ENCODE measurements around the gene ZNF488. TPM values are rescaled to one million over a fixed set of nuclear protein-coding genes. Genes with fewer than 3 reads are reported as not detected.

The ZNF488 gene
- total and polyA plus RNA-seq, 2 donors (not counting 1 experiment from before 2014, with no cell fraction given), result 0.07 TPM; not detected in 1

GRCh38 chr10:47409171-47409865 is 25.2 kb upstream of the ZNF488 start:
- no peaks in the 10 kb centered on the region for H3K4me1 ChIP-seq (ENCODE audit: control insufficient read depth, extremely low read depth, insufficient read depth, low read length)
- no peak overlapping the region for H2AFZ ChIP-seq (ENCODE audit: low read length)
- H3K9ac ChIP-seq (ENCODE audit: insufficient read depth, low read length), result no peak overlapping the region
- no peaks in the 10 kb centered on the region for H4K20me1 ChIP-seq (ENCODE audit: control insufficient read depth, extremely low read depth, insufficient read depth, low read length)
- no peaks in the 10 kb centered on the region for H3K36me3 ChIP-seq (ENCODE audit: control insufficient read depth, insufficient read depth, low read length)
- H3K27me3 ChIP-seq (ENCODE audit: control insufficient read depth, insufficient read depth, low read length), result peaks cover 5% of the 10 kb centered on the region
- TF ChIP-seq CTCF (conservative IDR thresholded peaks at IDR 0.05 in 1 of 2, IDR thresholded peaks at IDR 0.05 in 1 of 2; ENCODE audit: low read depth in 1 of 2, low read length in 2 of 2) (no peak), EZH2 (IDR thresholded peaks at IDR 0.05; ENCODE audit: low read length, missing control alignments) (no peak)
- no peak for DNase-seq (ENCODE audit: low read depth in 2 of 2)
- H3K4me3 ChIP-seq (replicated peaks in 1 of 4; ENCODE audit: control extremely low read depth in 1 of 4, insufficient read depth in 1 of 4, low read depth in 3 of 4, low read length in 4 of 4), result no peak overlapping the region
- H3K79me2 ChIP-seq (ENCODE audit: control insufficient read depth, insufficient read depth, low read length), result no peaks in the 10 kb centered on the region
- H3K4me2 ChIP-seq (ENCODE audit: extremely low read depth, insufficient read depth, low read length), result no peak overlapping the region
- H3K27ac ChIP-seq (ENCODE audit: insufficient read depth, low read length), result no peak overlapping the region
- H3K9me3 ChIP-seq (ENCODE audit: control insufficient read depth, insufficient read depth, low read depth, low read length), result no peaks in the 10 kb centered on the region

- no peak overlapping the region for H2AFZ ChIP-seq (ENCODE audit: low read length)
- H4K20me1 ChIP-seq (ENCODE audit: control insufficient read depth, extremely low read depth, insufficient read depth, low read length), result no peaks in the 10 kb centered on the region
- DNase-seq (ENCODE audit: low read depth in 2 of 2), result no peak
- H3K9ac ChIP-seq (ENCODE audit: insufficient read depth, low read length), result no peak overlapping the region
- H3K36me3 ChIP-seq (ENCODE audit: control insufficient read depth, insufficient read depth, low read length), result no peaks in the 10 kb centered on the region
- H3K27me3 ChIP-seq (ENCODE audit: control insufficient read depth, insufficient read depth, low read length), result peaks cover 5% of the 10 kb centered on the region
- H3K79me2 ChIP-seq (ENCODE audit: control insufficient read depth, insufficient read depth, low read length), result no peaks in the 10 kb centered on the region
- TF ChIP-seq EZH2 (IDR thresholded peaks at IDR 0.05; ENCODE audit: low read length, missing control alignments), result no peak
- TF ChIP-seq CTCF (conservative IDR thresholded peaks at IDR 0.05 in 1 of 2, IDR thresholded peaks at IDR 0.05 in 1 of 2; ENCODE audit: low read depth in 1 of 2, low read length in 2 of 2), result no peak
- no peak overlapping the region for H3K4me2 ChIP-seq (ENCODE audit: extremely low read depth, insufficient read depth, low read length)
- no peaks in the 10 kb centered on the region for H3K9me3 ChIP-seq (ENCODE audit: control insufficient read depth, insufficient read depth, low read depth, low read length)
- H3K4me3 ChIP-seq (replicated peaks in 1 of 4; ENCODE audit: control extremely low read depth in 1 of 4, insufficient read depth in 1 of 4, low read depth in 3 of 4, low read length in 4 of 4), result no peak overlapping the region
- H3K27ac ChIP-seq (ENCODE audit: insufficient read depth, low read length), result no peak overlapping the region
- H3K4me1 ChIP-seq (ENCODE audit: control insufficient read depth, extremely low read depth, insufficient read depth, low read length), result peaks cover 2% of the 10 kb centered on the region
Observed at GRCh38 chr10:47408606-47409005, 24.5 kb upstream of the ZNF488 start.

- Histone ChIP-seq H3K9ac (ENCODE audit: insufficient read depth, low read length) (no peak overlapping the region), H3K27ac (ENCODE audit: insufficient read depth, low read length) (no peak overlapping the region), H4K20me1 (ENCODE audit: control insufficient read depth, extremely low read depth, insufficient read depth, low read length) (no peaks in the 10 kb centered on the region), H3K4me3 (replicated peaks in 1 of 4; ENCODE audit: control extremely low read depth in 1 of 4, insufficient read depth in 1 of 4, low read depth in 3 of 4, low read length in 4 of 4) (no peak overlapping the region), H3K4me2 (ENCODE audit: extremely low read depth, insufficient read depth, low read length) (no peak overlapping the region), H3K4me1 (ENCODE audit: control insufficient read depth, extremely low read depth, insufficient read depth, low read length) (peaks cover 16% of the 10 kb centered on the region), H2AFZ (ENCODE audit: low read length) (no peak overlapping the region), H3K36me3 (ENCODE audit: control insufficient read depth, insufficient read depth, low read length) (no peaks in the 10 kb centered on the region), H3K79me2 (ENCODE audit: control insufficient read depth, insufficient read depth, low read length) (no peaks in the 10 kb centered on the region), H3K27me3 (ENCODE audit: control insufficient read depth, insufficient read depth, low read length) (peaks cover 4% of the 10 kb centered on the region), H3K9me3 (ENCODE audit: control insufficient read depth, insufficient read depth, low read depth, low read length) (no peaks in the 10 kb centered on the region)
- DNase-seq (ENCODE audit: low read depth in 2 of 2), result peak; percentile 64 to 88
- TF ChIP-seq CTCF (conservative IDR thresholded peaks at IDR 0.05 in 1 of 2, IDR thresholded peaks at IDR 0.05 in 1 of 2; ENCODE audit: low read depth in 1 of 2, low read length in 2 of 2), result no peak
- no peak for TF ChIP-seq EZH2 (IDR thresholded peaks at IDR 0.05; ENCODE audit: low read length, missing control alignments)
Observed at GRCh38 chr10:47406870-47407691, 23.0 kb upstream of the ZNF488 start.
